Nephron progenitor cell (in vitro differentiated cells): ENCODE data around the gene PPP1R1A.

ENCODE experiments used
- DNase-seq: peaks from one replicate; pipeline ENCODE4 v3.0.0; 2021
- H3K27ac Mint-ChIP-seq: 2 replicates; pipeline ENCODE4 v1.8.0; 2021; ENCODE audit warnings: mild to moderate bottlenecking, moderate library complexity, mixed read lengths
- H3K27me3 Mint-ChIP-seq: 2 replicates; pipeline ENCODE4 v1.8.0; 2021; ENCODE audit warnings: mild to moderate bottlenecking, low read depth, mixed read lengths; ENCODE audit not compliant: poor library complexity
- H3K36me3 Mint-ChIP-seq: 2 replicates; pipeline ENCODE4 v1.8.0; 2021; ENCODE audit warnings: low read depth, mixed read lengths
- H3K4me1 Mint-ChIP-seq: 2 replicates; pipeline ENCODE4 v1.8.0; 2021; ENCODE audit warnings: mixed read lengths
- H3K4me3 Mint-ChIP-seq: 2 replicates; pipeline ENCODE4 v1.8.0; 2021; ENCODE audit warnings: mild to moderate bottlenecking, moderate library complexity, mixed read lengths
- H3K9me3 Mint-ChIP-seq: 2 replicates; pipeline ENCODE4 v1.8.0; 2021; ENCODE audit warnings: mild to moderate bottlenecking, moderate library complexity, mixed read lengths
- CTCF ChIP-seq: fragments of 200-600 bp; sonication (generic); IDR thresholded peaks from 2 replicates; pipeline ENCODE4 v1.5.0; 2021; ENCODE audit warnings: antibody characterized with exemption

PPP1R1A gene

GRCh38 chr12:54592316-54592715, 3.9 kb upstream of the PPP1R1A start:
- Mint-ChIP-seq H3K9me3 (no peaks in the 10 kb centered on the region), H3K36me3 (no peaks in the 10 kb centered on the region), H3K4me3 (no peak overlapping the region), H3K27me3 (peaks cover 54% of the 10 kb centered on the region), H3K4me1 (peaks cover 66% of the 10 kb centered on the region), H3K27ac (no peak overlapping the region)
- DNase-seq, result peak; percentile 34
- TF ChIP-seq CTCF, result no peak

- H3K9me3 Mint-ChIP-seq, result no peaks in the 10 kb centered on the region
- no peaks in the 10 kb centered on the region for H3K36me3 Mint-ChIP-seq
- TF ChIP-seq CTCF, result no peak
- no peak overlapping the region for H3K4me3 Mint-ChIP-seq
- no peak overlapping the region for H3K27ac Mint-ChIP-seq
- H3K4me1 Mint-ChIP-seq, result peaks cover 64% of the 10 kb centered on the region
- no peak for DNase-seq
- peaks cover 65% of the 10 kb centered on the region for H3K27me3 Mint-ChIP-seq
These were observed 2.6 kb upstream of the PPP1R1A start for GRCh38 chr12:54590978-54591591.

- DNase-seq, result no peak
- Mint-ChIP-seq H3K36me3 (no peaks in the 10 kb centered on the region), H3K27me3 (peaks cover 68% of the 10 kb centered on the region), H3K9me3 (no peaks in the 10 kb centered on the region), H3K4me3 (peak overlapping the region; percentile 75), H3K4me1 (peaks cover 65% of the 10 kb centered on the region), H3K27ac (peak overlapping the region; percentile 64)
- TF ChIP-seq CTCF, result no peak
These were observed 1.5 kb upstream of the PPP1R1A start for GRCh38 chr12:54589964-54590363.

GRCh38 chr12:54588890-54589267, 420 bp upstream of the PPP1R1A start:
- Mint-ChIP-seq H3K27ac (no peak overlapping the region), H3K27me3 (peaks cover 68% of the 10 kb centered on the region), H3K4me1 (peaks cover 73% of the 10 kb centered on the region), H3K36me3 (no peaks in the 10 kb centered on the region), H3K4me3 (peak overlapping the region; percentile 75), H3K9me3 (no peaks in the 10 kb centered on the region)
- no peak for DNase-seq
- no peak for TF ChIP-seq CTCF

GRCh38 chr12:54587315-54587873, 1.1 kb downstream of the PPP1R1A start:
- Mint-ChIP-seq H3K4me3 (peak overlapping the region; percentile 75), H3K27ac (no peak overlapping the region), H3K36me3 (no peaks in the 10 kb centered on the region), H3K4me1 (peaks cover 77% of the 10 kb centered on the region), H3K9me3 (no peaks in the 10 kb centered on the region), H3K27me3 (peaks cover 62% of the 10 kb centered on the region)
- TF ChIP-seq CTCF, result no peak
- DNase-seq, result no peak

- Mint-ChIP-seq H3K4me1 (peaks cover 78% of the 10 kb centered on the region), H3K27me3 (peaks cover 55% of the 10 kb centered on the region)
These were observed 1.8 kb downstream of the PPP1R1A start for GRCh38 chr12:54586620-54587019.

More at GRCh38 chr12:54586620-54587019, 1.8 kb downstream of the PPP1R1A start:
- no peaks in the 10 kb centered on the region for H3K36me3 Mint-ChIP-seq
- no peak for DNase-seq
- no peaks in the 10 kb centered on the region for H3K9me3 Mint-ChIP-seq
- H3K27ac Mint-ChIP-seq, result no peak overlapping the region
- TF ChIP-seq CTCF, result no peak
- H3K4me3 Mint-ChIP-seq, result no peak overlapping the region
